GM19351 (cell line): ENCODE measurements around the gene ARHGEF12.

ENCODE experiments used
- ATAC-seq: cut with Tn5 transposase; IDR thresholded peaks from one replicate; pipeline ENCODE4 v1.9.1; 2021; ENCODE audit warnings: mild to moderate bottlenecking, moderate library complexity; ENCODE audit not compliant: unreplicated experiment

ARHGEF12 gene

DNA sequence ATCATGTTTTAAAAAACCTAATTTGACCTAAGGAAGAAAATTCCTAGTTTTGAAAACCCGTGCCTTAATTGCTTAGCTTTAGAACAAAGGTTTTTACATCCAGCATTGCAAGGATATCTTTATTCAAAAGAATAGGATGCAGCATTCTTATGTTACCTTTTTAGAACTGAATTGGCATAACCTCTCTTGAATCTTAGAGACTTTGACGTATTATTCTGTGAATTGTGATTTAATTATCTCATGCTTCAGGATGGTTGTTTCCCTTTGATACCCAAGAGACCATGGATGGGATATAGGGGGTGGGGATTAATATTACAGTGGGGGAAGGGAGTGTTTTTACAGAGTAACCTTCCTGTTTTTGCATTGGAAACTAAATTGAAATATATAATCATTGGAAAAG lies 49.4 kb downstream of the ARHGEF12 start:
- ATAC-seq, result no peak

DNA sequence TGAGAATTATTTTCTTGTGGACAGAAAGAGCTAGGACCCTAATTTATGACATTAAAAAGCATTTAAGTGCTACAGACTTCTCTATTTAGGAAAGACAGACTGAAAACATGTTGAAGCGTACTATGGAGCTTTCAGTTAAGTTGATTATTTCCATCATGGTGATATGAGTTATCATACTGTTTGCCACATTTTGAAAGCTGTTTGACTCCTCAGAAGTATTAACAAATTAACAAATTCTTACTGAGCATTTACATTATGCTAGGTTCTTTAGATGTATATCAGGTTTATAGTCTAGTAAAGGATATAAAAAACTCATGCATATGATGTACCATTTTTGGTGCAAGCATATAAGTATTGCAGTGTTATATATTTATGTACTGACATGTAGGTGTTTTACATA lies 50.1 kb downstream of the ARHGEF12 start:
- no peak for ATAC-seq

DNA sequence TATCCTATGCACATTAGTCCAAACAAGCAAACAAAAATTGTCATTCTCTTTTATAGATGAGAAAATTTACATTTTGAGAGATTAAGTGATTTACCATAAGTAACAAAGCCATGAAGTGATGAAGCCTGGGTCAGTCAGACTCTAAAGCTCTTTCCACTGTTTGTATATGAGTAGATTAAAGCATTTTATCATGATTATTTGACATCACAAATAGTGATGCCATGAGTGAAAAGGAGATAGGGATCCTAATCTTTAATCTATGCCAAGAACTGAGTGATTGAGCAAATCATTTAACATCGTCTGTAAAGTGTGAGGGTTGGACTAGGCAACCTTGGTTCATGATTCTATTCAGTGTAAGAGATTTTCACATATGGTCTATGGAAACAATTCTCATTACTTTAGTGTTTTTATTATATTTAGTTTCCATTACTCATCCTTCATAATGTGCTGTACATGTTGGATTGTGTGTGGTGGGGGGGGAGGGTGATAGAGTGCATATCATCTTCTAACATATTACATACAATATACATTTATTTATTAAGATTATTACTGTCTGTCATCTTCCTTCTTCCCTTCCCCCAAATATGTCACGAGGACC lies 50.7 kb downstream of the ARHGEF12 start:
- no peak for ATAC-seq

DNA sequence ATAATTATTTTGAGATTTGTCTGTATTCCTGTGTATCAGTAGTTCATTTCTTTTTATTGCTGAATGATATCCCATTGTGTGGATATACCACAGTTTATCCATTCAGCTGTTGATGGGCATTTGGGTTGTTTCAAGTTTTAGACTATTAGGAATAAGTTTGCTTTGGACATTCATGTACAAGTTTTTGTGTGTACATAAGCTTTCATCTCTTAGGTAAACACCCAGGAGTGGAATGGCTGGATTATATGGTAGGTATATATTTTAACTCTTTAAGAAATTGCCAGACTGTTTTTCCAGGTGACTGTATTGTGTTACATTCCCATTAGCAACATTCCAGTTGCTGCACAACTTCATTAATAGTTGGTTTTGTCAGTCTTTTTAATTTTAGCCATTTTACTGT lies 52.0 kb downstream of the ARHGEF12 start:
- ATAC-seq, result no peak

DNA sequence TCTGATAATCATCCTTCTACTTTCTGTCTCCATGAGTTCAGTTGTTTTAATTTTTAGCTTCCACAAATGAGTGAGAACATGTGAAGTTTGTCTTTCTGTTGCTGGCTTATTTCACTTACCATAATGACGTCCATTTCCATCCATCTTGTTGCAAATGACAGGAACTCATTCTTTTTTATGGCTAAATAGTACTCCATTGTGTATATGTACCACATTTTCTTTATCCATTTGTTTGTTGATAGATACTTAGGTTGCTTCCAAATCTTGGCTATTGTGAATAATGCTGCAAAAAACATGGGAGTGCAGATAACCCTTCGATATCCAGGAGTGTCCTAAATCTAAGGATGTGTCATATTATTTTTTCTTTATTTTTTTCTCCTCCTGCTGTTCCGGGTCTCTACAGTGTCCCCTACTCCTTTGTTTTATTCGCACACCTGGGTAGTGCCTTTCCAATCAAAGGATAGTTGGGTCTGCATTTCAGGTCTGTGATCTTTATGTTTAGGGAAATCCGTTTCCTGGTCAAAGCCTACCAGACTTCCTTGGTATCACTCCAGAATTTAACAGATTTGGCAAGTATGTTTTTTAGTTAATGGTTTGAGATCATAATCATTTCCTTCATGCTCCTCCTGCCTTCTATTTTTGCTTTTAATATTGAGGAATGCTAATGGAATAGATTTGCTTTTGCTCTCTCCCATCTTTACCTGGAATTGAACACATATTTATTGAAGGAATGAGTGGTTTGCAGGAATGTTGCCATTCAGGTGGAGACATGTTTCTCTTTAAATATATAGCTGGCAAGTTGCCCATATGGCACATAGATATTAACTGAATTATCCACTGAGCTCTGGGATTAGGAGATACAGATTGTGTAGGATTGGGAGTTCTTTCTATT lies 53.7 kb downstream of the ARHGEF12 start:
- ATAC-seq, result no peak

DNA sequence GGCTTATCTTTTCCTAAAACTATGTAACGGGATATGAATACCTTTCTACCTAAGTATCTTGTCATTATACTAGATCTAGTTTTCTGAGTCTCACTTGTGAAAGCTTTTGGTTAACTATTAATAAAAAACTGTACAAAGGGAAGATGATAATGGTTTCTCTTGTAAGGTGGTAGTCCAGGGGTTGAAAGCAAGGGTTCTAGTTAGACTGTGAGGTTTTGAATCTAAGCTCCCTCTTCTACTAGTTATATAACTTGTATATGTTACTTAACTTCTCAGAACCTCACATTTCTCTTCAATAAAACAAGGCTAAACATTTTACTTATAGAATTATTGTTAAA lies 54.3 kb downstream of the ARHGEF12 start:
- no peak for ATAC-seq

DNA sequence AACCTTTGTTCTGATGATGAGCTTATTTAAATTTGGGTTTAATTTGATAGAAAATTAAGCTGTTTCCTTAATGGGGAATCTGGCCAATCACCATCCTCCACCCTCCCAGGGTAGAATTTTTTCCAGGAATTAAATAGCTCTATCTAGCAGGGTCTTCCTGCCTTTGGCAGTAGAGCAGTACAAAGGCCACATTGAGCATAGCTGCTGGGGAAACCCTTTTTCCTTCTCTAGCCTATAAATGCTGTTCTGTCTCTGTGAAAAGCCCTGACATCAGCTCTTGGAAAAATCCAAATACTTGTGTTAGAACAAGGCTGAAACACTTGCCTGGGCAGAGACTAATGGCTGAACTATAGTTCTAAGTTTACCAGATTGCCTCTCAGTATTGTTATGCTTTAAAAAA lies 55.1 kb downstream of the ARHGEF12 start:
- no peak for ATAC-seq

DNA sequence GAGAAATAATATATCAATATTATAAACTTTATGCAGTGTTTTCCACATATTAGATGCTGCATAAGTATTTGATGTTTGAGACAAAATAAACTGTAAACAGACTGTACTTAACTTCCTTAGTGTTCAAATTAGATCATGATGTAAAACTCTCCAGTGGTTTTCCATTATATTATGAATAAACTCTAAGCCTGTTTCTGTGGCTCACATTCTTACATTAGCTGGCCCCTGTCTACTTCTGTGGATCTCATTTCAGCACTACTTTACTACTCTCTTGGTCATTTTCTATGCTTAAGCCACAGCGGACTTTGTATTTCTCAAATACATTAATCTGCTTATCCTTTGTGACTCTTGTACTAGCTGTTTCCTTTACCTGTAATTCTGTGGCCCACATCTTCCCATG lies 55.6 kb downstream of the ARHGEF12 start:
- no peak for ATAC-seq

DNA sequence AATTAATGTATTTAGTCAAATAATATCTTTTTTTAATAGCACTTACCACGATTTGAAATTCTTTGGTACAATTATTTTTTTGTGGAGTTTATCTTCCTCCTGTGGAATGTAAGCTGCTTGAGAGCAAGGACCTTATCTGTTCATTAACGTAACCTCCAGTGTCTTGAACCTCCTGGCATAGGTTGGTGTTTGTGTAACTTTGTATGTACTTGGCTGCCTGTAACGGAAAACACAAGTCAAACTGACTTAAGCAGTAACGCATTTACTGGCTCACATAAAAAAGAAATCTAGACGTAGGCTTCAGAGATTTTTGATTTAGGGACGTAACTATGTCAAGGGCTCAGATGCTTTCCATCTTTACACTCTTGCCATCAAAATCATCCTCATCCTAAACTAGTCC lies 56.1 kb downstream of the ARHGEF12 start:
- ATAC-seq, result no peak

DNA sequence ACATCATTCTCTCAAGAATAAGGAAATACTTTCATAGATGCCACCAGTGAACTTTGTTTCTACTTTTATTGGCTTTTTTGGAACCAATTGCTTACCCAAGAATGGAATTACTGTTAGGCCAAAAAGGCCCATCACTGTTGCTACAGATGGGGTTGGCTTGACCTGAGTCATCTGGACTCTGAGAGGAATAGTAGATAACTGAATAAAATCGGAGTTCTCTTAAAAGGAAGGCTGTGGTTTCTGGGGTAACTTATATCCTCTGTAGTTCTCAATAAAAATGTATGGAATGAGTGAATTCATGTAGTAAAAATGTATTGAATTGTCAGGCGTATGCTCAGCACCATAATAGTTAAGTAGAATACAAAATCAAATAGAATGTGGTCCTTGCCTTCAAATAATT lies 56.6 kb downstream of the ARHGEF12 start:
- no peak for ATAC-seq

DNA sequence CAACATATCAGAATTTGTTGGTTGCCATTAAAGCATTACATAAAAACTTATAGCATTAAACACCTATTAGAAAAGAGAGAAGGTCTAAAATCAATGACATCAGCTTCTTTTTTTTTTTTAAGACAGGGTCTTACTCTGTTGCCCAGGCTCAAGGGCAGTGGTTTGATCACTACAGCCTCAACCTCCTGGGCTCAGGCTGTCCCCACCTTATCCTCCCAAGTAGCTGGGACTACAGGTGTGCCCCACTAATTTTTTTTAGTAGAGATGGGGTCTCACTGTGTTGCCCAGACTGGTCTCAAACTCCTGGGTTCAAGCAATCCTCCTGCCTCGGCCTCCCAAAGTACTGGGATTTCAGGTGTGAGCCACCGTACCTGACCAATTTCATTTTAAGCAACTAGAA lies 57.9 kb downstream of the ARHGEF12 start:
- ATAC-seq, result no peak

DNA sequence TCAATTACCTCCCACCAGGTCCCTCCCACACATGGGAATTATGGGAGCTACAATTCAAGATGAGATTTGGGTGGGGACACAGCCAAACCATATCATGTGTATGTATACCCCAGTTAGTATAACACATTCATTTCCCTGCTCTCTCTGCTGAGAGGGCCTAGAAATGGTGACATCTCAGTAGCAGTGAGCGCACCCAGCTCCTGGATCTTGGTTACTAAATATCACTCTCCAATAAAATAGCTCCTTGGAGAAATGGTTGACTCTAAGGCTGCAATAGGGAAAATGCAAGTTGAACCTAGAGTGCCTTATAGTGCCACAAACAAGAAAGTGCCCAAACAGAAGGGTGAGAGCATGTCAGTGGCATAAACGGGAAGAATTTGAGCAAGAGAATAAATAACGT lies 59.6 kb downstream of the ARHGEF12 start:
- ATAC-seq, result no peak

DNA sequence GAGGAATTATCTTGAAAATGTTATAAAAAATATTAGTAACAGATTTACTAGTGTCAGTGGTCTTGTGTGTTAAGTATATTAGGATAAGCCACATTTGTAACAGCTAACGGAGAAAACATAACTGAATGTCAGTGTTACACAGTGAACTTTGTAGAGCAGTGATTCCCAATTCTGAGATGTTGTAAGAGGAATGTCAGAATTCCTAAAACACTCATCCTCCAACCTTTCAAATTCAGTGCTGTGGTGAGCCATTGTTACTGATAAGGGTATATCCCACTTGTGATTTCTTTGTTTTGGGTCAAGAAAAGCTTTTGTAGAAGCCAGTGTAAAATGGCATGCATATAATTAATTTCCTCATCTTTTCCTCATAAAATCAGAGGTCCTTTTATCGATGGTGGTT lies 61.9 kb downstream of the ARHGEF12 start:
- ATAC-seq, result no peak

DNA sequence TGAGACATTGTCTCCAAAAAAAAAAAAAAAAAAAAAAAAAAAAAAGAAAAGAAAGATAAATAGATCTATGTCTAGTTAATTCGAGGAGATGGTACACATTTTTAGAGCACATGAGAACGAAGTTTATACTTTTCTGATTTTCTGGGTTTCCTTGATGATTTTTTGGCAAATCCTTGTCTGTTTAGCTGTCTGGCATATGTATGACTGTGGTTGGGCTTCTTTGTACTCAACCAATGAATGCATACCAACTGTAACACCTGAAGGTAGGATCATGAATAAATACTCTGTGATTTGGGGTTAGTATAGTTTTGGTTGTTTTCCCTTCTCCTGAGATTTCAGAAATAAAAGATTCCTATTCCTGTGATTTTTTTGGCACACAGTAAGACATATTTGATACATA lies 63.1 kb downstream of the ARHGEF12 start:
- ATAC-seq, result no peak

DNA sequence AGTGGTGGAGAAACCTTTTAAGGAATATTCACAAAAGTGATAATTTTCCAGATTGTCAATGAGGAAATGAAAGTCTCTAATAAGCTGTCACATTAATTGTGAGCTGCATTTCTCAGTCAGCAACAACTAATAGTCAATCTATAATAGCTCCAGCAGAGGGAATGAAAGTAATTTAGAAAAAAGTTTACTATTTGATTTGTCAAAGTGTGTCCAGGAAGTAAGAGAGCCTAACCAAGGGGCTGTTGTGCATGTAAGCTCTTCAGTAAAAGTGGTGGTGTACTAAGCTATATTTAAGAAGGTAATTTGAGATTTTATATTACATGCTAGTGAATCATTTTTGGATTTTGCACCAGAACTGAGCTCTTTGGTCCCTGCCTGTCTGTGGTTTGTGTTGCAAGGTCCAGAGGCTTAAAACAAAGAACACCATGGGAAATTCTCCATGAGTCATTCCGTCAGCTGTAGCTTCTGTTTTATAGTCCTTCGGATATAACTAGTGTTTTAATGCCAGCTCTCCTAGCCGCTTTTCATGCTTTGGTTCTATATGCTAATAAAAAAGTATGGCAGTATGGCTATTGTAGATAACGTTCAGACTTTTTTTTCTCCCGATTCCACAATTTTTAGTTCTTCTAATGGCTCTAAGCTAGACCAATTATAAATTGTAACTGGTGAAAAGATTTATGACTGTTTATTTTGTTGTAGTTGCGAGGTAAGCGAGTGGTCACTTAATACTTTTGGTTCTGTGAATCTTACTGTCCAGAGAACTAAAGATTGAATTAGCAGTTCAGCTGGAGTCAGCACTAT lies 64.6 kb downstream of the ARHGEF12 start:
- no peak for ATAC-seq

DNA sequence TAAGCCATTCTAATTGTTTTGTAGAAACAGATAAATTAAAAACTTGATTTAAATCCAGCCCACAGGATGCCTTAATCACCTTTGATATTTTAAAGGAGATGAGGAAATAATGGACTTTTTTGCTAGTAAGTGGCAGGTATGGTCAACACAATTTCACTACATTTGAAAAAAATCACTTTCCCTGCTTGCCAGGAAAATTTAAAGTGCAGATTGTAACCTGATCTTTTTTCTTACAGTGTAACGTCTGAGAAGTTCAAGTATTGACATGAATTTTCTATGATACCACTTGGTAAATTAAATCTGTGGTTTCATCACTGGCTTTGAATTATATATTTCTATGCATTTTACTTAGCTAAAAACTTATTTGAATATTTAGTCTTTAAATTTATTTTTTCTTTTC lies 65.3 kb downstream of the ARHGEF12 start:
- no peak for ATAC-seq

DNA sequence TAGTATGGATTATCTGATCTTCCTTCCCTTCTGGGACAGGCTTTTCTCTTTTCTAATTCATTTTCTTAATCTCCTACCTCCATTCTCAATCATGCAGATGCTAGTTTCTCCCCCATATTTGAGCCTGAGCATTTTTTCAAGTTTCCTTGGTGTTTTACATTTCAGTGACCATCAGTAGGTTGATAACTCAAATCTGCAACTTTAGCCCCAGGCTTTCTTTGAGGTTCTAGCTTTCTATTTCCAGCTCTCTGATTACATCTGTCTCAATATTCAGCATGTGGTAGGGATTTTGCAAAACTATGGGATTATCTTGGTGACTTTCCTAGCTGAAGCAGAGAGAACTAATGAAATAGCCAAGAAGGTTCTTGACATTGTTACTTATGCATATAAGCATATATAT lies 67.8 kb downstream of the ARHGEF12 start:
- ATAC-seq, result no peak

DNA sequence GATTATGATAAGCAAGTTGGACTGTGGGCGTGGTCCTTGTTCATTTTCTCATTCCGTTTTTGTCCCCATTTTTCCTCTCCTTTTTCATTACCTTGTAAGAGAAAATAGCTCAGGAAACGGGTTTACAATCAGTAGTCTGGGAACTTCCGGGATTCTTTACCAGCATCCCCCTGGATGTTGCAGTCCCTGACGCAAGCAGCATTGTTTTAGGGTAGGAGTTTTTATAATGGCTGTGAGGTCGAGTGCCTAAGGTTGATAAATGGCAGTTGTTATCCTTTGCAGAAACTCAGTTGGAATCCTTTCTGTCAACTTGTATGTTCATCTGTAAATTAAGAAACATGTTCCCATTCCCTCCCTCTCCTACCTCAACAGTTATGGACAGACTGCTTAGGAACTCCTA lies 68.3 kb downstream of the ARHGEF12 start:
- no peak for ATAC-seq

DNA sequence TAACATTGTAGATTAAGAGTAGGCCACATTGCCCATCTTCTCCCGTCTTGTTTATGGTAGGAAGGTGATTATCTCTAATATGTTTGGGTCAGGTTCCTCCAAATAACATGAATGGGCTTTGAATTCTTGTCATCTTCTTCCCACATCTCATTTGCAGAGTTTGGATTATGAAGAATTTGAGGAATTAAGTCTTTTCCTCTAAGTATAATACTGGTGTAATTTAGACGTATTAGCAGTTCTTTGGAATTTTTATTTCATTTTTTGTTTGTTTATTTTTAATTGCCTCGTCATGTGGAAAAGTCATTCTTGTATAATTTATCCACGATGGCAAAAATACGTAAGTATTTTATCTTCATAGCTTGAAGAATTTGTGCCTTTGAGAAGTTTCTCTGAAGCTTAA lies 73.4 kb downstream of the ARHGEF12 start:
- no peak for ATAC-seq

DNA sequence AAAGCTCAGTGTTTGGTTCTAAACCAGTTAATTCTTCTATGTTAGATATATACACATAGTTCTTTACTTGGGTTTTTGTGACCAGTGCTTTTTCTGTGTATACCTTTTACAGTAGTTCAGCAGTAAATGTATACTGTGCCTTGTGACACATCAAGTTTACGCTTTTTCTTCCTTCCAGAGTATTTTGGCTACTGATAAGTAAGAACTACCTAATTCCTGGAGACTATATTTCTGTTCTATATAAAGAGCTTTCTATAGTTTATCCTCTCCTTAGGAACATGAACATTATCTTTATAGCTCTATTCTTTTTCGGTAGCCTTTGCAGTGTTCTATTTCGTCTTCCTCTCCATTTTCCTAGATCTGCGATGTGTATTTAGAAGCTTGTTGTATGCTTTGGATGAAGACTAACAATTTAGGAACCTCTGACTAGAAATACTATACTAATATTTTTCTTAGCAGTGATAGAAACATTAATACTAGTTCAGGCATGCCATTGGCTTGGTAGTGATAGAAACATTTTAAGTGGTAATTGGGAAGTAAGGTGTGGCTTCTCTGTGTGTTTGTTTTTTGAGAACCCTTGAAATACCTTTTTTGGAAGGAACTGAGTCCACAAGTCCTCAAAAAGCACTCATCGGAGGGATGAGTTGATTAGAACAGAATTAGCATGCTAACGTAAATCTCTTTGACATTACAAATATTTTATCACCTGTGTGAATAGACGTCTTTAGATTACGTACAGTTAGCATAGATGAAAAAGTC lies 74.6 kb downstream of the ARHGEF12 start:
- ATAC-seq, result no peak

DNA sequence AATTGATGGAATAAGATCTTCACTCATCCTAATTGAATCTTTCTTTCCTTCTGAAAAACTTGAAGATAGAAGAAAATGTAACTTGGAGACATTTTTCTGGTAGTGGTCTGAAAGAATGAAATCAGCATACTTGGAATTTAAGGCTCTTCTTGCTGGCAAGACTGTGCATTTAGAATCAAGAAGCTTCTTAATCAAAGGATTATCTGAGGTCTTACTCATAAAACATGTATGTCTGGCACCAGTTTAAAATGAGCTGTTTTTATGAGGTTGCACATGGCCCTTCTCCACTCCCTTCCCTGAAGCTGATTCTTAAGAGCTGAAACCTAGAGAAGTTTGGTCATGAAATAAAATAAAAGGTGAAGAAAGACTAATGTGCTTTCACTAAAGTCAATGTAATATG lies 77.3 kb downstream of the ARHGEF12 start:
- ATAC-seq, result no peak
